HG02678 (cell line): ENCODE measurements around the gene NAB2.

Experiments
- ATAC-seq: cut with Tn5 transposase; IDR thresholded peaks from one replicate; pipeline ENCODE4 v1.9.1; 2021; ENCODE audit warnings: mild to moderate bottlenecking, moderate library complexity; ENCODE audit not compliant: unreplicated experiment

Gene NAB2

DNA sequence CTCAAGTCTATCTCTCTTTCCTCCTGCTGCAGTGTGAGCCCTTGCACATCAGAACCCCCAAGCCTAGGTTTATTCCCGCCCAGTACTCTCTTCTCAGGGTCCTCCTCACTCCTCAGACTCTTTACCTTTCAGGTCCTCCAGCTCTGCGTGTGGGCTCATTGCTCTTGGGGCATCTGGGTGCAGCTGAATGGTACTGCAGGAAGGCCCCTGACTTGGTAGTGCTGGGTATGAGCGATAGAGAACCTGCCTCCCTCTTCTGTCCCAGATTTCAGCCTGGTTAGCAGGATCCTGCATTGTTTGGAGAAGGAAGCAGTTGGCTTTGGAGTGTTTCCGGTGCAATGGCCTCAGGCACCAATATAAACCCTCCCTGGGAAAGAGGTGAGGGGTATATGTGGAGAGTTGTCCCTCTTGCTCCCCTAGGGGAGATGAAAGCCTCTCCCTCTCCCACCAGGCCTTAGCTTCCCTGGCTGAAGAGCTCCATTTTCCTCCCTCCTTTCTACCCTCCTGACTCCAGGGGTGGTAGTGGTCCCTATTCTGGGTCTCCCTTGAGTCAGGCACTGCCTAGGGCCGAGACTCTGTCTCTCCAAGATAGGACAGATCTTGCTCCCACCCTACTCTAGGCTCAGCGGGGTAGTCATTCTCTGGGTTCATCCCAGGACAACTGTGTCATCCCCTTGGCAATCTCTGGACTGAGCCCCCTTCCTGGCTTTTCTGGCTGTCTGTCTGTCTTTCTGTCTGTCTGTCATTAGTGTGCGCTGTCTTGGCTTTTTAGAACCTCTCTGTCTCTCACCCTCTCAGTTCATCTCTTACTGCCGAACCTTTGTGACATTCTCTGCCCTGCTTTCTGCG lies 43.2 kb downstream of the NAB2 start:
- ATAC-seq: no peak

DNA sequence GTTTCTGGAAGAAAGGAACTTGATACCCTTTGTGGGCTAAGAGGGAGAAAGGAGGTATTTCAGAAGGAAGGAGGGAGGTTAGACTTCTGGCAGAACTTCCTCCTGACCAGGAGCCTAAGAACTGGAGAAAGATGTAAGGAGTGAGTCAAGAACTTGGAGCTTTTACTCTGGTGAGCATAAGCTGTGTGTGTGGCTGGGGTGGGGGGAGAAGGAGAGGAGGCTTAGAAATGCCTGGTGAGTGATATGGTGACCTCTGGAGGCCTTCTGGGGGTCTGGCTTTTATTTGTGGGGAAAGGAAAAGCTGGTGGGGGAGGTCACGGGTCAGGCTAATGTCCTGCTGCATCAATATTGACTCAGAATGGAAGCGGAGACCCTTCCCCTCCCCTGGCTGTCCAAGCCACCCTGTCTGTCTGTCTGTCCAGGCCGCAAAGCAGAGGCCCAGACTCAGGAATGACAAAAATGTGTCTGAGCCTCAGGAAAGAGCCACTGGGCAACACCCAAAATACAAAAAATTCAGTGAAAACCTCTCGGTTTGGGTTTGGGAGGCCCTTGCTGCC lies 44.2 kb downstream of the NAB2 start:
- ATAC-seq: no peak

DNA sequence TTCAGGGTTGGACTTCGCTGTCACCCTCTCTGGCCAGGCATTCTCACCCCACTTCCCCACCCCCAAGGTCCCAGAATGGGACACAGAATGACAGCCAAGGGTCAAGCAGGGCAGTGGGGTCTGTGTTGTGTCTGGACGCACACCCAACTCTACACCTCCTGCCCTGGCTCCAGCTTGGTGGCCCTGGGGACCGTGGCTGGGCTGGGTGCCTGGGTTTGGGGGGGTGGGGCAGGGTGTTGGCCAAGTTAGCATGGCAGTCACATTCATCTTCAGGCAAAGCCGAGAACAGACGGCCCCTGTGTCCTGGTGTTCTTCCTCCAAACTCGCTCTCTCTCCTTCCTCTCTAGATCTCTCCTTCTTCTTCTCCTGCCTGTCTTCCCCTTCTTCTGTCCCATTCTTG lies 45.0 kb downstream of the NAB2 start:
- no peak for ATAC-seq

DNA sequence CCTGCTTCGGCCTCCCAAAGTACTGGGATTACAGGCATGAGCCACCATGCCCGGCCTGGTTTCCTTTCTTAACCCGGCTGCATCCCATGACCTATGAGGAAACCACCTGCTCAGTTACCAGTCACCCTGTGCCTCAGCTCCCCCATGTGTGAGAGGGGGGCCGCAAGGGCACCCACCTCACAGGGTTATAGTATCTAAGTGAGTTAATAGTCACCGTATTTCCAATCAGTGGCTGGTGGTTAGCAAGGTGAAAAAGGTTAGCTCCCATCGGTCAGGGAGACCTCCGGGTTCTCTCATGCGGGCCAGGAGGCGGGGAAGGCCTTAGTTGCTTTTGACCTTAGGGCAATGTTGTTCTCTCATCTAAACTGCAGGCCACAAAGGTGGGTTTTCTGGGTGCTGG lies 46.0 kb downstream of the NAB2 start:
- no peak for ATAC-seq

DNA sequence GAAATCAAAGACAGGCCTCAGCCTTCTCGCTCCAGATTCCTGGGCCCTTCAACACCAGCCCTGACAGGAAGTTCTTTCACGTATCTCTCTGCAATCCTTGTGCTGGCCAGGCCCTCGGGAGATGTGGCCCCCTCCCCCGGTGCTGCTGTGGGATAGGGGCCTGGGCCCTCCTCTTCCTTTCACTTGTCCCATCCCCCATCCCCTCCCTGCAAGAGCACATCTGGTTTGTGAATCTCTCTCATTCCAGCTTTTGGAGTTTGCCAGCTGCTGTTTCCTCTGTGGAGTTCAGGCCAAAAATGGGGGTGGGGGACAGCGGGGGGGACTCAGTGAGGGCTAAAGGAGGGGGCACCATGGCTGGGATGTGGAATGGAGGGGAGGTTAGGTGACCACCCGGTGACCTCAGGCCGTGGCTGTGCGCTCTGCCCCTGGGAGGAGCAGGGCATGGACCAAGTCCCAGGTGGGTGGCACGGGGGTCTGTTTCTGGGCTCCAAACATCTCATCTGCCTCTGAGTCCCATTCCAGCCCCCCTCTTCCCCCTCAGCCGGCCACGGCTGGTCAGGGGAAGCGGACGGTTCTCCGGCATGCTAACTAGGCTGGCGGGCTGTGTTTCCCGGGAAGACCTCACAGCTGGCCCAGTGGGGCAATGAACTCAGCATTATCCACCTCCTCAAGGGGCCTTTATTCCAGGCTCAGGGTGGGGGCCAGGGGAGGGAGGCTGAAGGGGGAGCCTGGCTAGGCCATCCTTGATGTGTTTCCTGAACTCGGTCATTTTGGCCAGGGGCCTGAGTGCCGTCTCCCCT lies 46.8 kb downstream of the NAB2 start:
- ATAC-seq: no peak

DNA sequence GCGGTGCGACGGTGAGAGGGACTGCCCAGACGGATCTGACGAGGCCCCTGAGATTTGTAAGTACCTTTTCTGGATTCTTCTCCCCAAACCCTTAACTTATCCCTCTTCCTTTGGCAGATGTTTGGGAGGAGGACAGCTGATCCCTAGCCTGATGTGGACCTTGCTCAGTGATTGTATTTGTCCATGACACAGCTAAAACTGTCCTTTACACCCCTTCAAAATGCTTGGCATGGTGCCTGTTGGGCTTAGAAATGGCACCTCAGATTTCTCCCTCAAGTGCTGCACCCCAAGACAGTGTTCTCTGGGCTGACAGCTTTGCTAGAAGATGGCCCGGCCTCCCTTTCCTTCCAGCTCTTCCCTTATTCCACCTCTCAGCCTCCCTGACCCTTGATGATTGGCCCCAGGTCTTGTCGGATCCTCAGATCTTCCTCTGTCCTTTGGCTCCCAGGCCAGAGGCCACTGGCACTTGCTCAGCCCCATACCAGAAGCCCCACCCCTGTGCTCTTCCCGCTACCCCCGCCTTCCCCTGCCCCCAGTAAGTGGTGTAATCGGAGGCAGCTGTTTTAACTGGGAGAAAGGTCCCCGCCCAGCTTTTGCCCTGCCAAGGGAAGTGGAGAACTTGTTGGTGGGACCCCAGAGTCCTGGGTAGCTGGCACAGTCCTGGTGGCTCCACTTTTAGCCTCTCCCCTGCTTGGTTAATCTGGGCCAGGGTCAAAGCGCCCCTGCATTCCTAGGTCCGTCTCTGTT lies 49.8 kb downstream of the NAB2 start:
- ATAC-seq: no peak

DNA sequence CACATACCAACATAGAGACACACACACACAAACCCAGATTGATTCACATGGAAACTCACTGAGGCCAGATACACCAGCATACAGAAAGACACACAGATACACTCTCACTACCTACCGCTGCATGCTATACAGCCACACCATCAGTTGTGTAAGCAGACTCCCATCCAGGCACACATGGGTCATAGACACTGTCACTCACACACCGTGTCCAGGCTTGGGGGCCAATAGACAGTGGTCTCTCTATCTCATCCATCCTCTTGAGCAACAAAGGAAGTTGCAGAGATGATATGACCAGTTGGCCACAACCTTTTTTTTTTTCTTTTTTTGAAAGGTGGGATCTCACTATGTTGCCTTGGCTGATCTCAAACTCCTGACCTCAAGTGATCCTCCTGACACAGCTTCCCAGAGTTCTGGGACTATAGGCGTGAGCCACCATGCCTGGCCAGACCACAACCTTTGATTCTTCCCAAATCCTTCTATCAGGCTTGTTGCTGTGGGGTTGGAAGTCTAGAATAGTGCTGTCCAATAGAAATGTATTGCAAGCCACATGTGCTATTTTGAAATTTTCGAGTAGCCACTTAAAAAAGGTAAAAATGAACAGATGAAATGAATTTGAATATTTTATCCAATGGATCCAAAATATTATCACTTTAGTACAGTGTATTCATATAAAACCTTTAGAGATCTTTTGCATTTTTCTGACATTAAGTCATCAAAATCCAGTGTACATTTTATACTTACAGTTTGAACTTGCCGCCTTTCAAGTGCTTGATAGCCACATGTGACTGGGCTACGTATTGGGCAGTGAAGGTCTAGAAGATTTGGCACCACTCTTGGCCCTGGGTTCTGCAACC lies 51.1 kb downstream of the NAB2 start:
- ATAC-seq: no peak

DNA sequence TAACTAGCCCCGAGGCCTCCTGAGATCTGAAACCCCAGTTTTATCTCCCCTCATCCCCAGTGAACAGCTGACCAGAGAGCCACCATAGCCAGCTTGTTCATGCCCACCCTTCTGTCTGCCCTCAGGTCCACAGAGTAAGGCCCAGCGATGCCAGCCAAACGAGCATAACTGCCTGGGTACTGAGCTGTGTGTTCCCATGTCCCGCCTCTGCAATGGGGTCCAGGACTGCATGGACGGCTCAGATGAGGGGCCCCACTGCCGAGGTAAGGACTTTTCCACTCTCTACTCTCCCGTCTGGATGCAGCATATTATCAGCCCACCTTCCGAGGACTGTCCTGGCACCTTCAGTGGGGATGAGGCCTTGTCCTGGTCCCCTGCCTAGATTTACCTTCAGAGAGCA lies 52.3 kb downstream of the NAB2 start:
- no peak for ATAC-seq

DNA sequence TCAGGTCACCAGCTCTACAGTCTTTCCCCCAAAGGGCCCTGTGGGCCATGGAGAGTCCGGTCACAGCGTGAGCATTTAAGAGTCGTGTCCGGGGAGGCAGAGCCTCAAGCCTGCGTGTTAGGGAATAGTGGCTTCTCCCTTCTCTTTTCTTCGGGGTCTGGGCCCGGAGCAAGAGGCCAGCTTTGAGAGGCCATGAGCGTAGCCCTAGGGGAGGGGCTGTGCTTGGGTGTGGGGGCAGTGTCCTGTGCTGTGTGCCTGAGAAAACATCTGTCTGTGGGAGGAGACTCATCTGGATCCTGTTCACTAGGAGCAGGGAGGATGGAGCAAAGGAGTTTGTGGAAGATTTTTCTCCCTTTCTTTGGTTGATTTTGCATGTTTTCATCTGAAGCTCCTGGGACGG lies 53.2 kb downstream of the NAB2 start:
- no peak for ATAC-seq

DNA sequence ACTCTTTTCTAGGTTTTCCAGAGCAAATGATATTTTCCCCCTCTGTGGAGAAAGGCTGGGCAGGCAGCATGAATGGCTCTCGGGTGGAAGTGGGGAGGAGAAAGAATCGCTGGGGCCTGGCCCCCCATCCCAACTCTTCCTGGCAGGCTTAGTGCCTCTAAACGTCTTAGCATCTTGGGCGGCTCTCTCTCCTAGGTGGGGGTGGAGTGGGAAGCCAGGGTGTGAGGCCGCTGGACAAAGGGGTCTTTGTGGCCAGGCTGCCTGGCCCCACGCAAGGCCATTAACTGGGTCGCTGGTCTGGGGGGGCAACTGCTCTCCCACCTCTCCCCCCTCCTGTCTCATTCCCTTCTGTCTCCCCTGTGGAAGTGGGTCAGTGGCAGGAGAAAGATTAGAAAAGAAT lies 53.8 kb downstream of the NAB2 start:
- ATAC-seq: no peak

DNA sequence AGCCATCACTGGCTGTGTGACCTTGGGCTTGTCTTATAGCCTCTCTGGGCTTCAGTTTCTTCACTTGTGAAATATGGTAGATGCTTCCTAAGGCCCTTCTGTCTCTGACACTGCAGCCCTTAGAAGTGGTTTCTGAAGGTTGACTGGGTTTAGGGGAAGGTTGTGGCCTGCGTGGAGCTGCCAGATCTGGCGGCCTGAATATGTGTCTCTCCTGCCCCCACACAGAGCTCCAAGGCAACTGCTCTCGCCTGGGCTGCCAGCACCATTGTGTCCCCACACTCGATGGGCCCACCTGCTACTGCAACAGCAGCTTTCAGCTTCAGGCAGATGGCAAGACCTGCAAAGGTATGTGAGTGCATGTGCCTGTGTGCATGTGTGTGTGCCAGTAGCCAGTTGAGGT lies 54.5 kb downstream of the NAB2 start:
- no peak for ATAC-seq
